ENCODE results near the gene HOXA11. TPM values are rescaled to one million over a fixed set of nuclear protein-coding genes. Genes with fewer than 3 reads are reported as not detected.

HOXA11 gene
- total RNA-seq (not detected), polyA plus RNA-seq (not detected)

DNA sequence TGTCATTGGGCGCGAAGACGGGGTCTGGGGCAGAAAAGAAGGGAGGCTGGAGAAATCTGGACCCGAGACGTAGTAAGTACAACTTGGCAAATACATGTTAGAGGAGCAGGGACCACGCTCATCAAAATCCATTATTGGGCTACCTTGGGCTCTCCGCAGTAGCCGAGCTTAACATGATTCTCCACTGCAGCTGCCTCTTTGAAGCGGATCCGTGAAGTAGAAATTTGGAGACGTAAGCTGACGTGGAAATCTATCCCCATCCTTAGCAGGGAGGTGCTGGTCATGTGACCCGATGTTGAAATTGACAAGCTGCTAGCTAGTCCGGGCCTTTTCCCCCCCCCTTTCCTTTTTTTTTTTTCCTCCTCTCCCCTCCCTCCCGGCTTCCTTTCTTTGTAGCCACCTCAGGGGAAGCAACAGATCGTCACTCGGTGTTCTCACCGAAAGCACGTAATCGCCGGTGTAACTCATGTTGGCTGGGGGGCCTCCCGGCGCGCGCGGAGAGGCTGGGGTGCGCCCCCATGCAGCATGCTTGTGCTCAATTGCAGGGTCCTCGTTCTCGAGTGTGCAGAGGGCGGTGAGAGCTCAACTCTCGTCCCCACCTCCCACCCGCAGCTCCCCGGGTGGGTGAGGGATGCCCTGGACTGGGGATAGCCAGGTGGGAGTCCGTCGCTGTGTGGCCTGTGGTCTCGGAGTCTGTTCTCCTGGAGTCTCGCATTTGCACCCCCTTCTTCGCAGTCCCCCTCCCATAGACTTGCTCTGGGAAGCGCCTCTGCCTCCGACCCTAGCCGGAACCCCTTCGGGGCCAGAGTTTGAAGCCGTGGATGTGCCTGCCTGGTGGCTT is at the start of gene HOXA11:
Gene HOXA11 (minus strand): TSS at position 220 of the 841 bp plus-strand sequence. CDS start 88 bp downstream, at position 132.
- TF ChIP-seq HNF4A (conservative IDR thresholded peaks at IDR 0.05) (no peak), RXRA (IDR thresholded peaks at IDR 0.05) (no peak)
- Histone ChIP-seq H3K9me3 (ENCODE audit: control insufficient read depth in 4 of 4, low read length in 3 of 4) (peaks cover 0 to 4% (median 0%) of the 10 kb centered on the region in 4 donors), H3K4me3 (ENCODE audit: low read depth in 1 of 3, low read length in 3 of 3) (peak within 1 kb of the TSS in 1 of 3 donors; percentile 36), H3K27me3 (ENCODE audit: control insufficient read depth in 4 of 4, insufficient read depth in 4 of 4, low read length in 3 of 4) (peaks cover 13 to 48% (median 32%) of the 10 kb centered on the region in 4 donors), H3K27ac (ENCODE audit: low read depth in 1 of 2, low read length in 2 of 2) (no peak within 1 kb of the TSS), H3K9ac (ENCODE audit: low read depth in 1 of 2, low read length in 2 of 2) (no peak within 1 kb of the TSS), H3K36me3 (ENCODE audit: control insufficient read depth in 4 of 4, insufficient read depth in 3 of 4, low read depth in 1 of 4, low read length in 3 of 4) (no peaks in the 10 kb centered on the region), H3K4me1 (ENCODE audit: control insufficient read depth in 4 of 4, insufficient read depth in 4 of 4, low read length in 3 of 4) (peaks cover 6 to 27% (median 17%) of the 10 kb centered on the region in 4 donors)
- 9% methylated on average over 43 of the region's 43 CpGs for WGBS
- no peak for DNase-seq (ENCODE audit: low spot score)

- DNase-seq (ENCODE audit: low spot score) = no peak
- no peak overlapping the region for H3K4me3 ChIP-seq (ENCODE audit: low read depth in 1 of 3, low read length in 3 of 3)
- H3K36me3 ChIP-seq (ENCODE audit: control insufficient read depth in 4 of 4, insufficient read depth in 3 of 4, low read depth in 1 of 4, low read length in 3 of 4) = no peaks in the 10 kb centered on the region
- H3K4me1 ChIP-seq (ENCODE audit: control insufficient read depth in 4 of 4, insufficient read depth in 4 of 4, low read length in 3 of 4) = peaks cover 0 to 5% (median 0%) of the 10 kb centered on the region in 4 donors
- 89% methylated on average over 4 of the region's 4 CpGs for WGBS
- no peaks in the 10 kb centered on the region for H3K9me3 ChIP-seq (ENCODE audit: control insufficient read depth in 4 of 4, low read length in 3 of 4)
- no peak for TF ChIP-seq YY1 (IDR thresholded peaks at IDR 0.05)
- TF ChIP-seq RXRA (IDR thresholded peaks at IDR 0.05) = no peak
- no peak for TF ChIP-seq RAD21 (IDR thresholded peaks at IDR 0.05)
- no peak for TF ChIP-seq MAX (IDR thresholded peaks at IDR 0.05)
- no peak overlapping the region for H3K9ac ChIP-seq (ENCODE audit: low read depth in 1 of 2, low read length in 2 of 2)
- H3K27ac ChIP-seq (ENCODE audit: low read depth in 1 of 2, low read length in 2 of 2) = no peak overlapping the region
- H3K27me3 ChIP-seq (ENCODE audit: control insufficient read depth in 4 of 4, insufficient read depth in 4 of 4, low read length in 3 of 4) = peaks cover 0 to 7% (median 4%) of the 10 kb centered on the region in 4 donors
These were observed 44.4 kb upstream of the HOXA11 start for GRCh38 chr7:27229448-27229847.

- no peak for DNase-seq (ENCODE audit: low spot score)
- Histone ChIP-seq H3K4me1 (ENCODE audit: control insufficient read depth in 4 of 4, insufficient read depth in 4 of 4, low read length in 3 of 4) (peaks cover 0 to 5% (median 0%) of the 10 kb centered on the region in 4 donors), H3K9me3 (ENCODE audit: control insufficient read depth in 4 of 4, low read length in 3 of 4) (no peaks in the 10 kb centered on the region), H3K9ac (ENCODE audit: low read depth in 1 of 2, low read length in 2 of 2) (no peak overlapping the region), H3K36me3 (ENCODE audit: control insufficient read depth in 4 of 4, insufficient read depth in 3 of 4, low read depth in 1 of 4, low read length in 3 of 4) (no peaks in the 10 kb centered on the region), H3K27ac (ENCODE audit: low read depth in 1 of 2, low read length in 2 of 2) (no peak overlapping the region), H3K27me3 (ENCODE audit: control insufficient read depth in 4 of 4, insufficient read depth in 4 of 4, low read length in 3 of 4) (peaks cover 3 to 28% (median 11%) of the 10 kb centered on the region in 4 donors), H3K4me3 (ENCODE audit: low read depth in 1 of 3, low read length in 3 of 3) (no peak overlapping the region)
- WGBS = 11% methylated on average over 61 of the region's 61 CpGs
- no peak for TF ChIP-seq MAX (IDR thresholded peaks at IDR 0.05)
- TF ChIP-seq YY1 (IDR thresholded peaks at IDR 0.05) = no peak
- no peak for TF ChIP-seq RXRA (IDR thresholded peaks at IDR 0.05)
- TF ChIP-seq NR2F2 (IDR thresholded peaks at IDR 0.05) = no peak
- TF ChIP-seq, protein P1, sequence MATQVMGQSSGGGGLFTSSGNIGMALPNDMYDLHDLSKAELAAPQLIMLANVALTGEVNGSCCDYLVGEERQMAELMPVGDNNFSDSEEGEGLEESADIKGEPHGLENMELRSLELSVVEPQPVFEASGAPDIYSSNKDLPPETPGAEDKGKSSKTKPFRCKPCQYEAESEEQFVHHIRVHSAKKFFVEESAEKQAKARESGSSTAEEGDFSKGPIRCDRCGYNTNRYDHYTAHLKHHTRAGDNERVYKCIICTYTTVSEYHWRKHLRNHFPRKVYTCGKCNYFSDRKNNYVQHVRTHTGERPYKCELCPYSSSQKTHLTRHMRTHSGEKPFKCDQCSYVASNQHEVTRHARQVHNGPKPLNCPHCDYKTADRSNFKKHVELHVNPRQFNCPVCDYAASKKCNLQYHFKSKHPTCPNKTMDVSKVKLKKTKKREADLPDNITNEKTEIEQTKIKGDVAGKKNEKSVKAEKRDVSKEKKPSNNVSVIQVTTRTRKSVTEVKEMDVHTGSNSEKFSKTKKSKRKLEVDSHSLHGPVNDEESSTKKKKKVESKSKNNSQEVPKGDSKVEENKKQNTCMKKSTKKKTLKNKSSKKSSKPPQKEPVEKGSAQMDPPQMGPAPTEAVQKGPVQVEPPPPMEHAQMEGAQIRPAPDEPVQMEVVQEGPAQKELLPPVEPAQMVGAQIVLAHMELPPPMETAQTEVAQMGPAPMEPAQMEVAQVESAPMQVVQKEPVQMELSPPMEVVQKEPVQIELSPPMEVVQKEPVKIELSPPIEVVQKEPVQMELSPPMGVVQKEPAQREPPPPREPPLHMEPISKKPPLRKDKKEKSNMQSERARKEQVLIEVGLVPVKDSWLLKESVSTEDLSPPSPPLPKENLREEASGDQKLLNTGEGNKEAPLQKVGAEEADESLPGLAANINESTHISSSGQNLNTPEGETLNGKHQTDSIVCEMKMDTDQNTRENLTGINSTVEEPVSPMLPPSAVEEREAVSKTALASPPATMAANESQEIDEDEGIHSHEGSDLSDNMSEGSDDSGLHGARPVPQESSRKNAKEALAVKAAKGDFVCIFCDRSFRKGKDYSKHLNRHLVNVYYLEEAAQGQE (IDR thresholded peaks at IDR 0.05) = no peak
These were observed 40.2 kb upstream of the HOXA11 start for GRCh38 chr7:27224983-27225934.
